H9 (cell line): ENCODE measurements around the gene SH3RF3. TPM values are rescaled to one million over a fixed set of nuclear protein-coding genes. Genes with fewer than 3 reads are reported as not detected.

ENCODE experiments used
- DNase-seq: peaks from one replicate; pipeline ENCODE4 v3.0.0-alpha.2; 2017
- H2AFZ ChIP-seq: one replicate; pipeline ENCODE4 v1.6.1; 2013; ENCODE audit warnings: mild to moderate bottlenecking, low read length, control low read depth, moderate library complexity
- H2AK5ac ChIP-seq: 2 replicates; pipeline ENCODE4 v1.6.1; 2013; ENCODE audit warnings: low read length, control low read depth, mixed read lengths; ENCODE audit not compliant: insufficient read length
- H2BK120ac ChIP-seq: one replicate; pipeline ENCODE4 v1.6.1; 2013; ENCODE audit warnings: low read depth, mild to moderate bottlenecking, low read length, control low read depth, inconsistent platforms; ENCODE audit not compliant: poor library complexity, severe bottlenecking
- H2BK12ac ChIP-seq: 2 replicates; pipeline ENCODE4 v1.6.1; 2013; ENCODE audit warnings: low read length, control low read depth, mixed read lengths, low read depth; ENCODE audit not compliant: insufficient read length
- H2BK15ac ChIP-seq: 2 replicates; pipeline ENCODE4 v1.6.1; 2013; ENCODE audit warnings: low read depth, low read length, control low read depth
- H2BK20ac ChIP-seq: one replicate; pipeline ENCODE4 v1.6.1; 2013; ENCODE audit warnings: low read depth, mild to moderate bottlenecking, low read length, control low read depth, inconsistent platforms; ENCODE audit not compliant: poor library complexity, severe bottlenecking
- H2BK5ac ChIP-seq: 2 replicates; pipeline ENCODE4 v1.6.1; 2013; ENCODE audit warnings: low read length, control low read depth, mixed read lengths; ENCODE audit not compliant: insufficient read length
- H3K14ac ChIP-seq: 2 replicates; pipeline ENCODE4 v1.6.1; 2013; ENCODE audit warnings: low read length, control low read depth; ENCODE audit not compliant: insufficient read depth
- H3K18ac ChIP-seq: 2 replicates; pipeline ENCODE4 v1.6.1; 2013; ENCODE audit warnings: low read depth, mild to moderate bottlenecking, mixed read lengths, low read length, control low read depth; ENCODE audit not compliant: insufficient read length
- H3K23ac ChIP-seq: 2 replicates; pipeline ENCODE4 v1.6.1; 2013; ENCODE audit warnings: low read length, control low read depth, mixed read lengths, low read depth; ENCODE audit not compliant: insufficient read length
- H3K23me2 ChIP-seq: 2 replicates; pipeline ENCODE4 v1.6.1; 2013; ENCODE audit warnings: low read depth, mild to moderate bottlenecking, mixed read lengths, low read length, control low read depth; ENCODE audit not compliant: insufficient read length, poor library complexity, severe bottlenecking
- H3K27ac ChIP-seq: 2 replicates; pipeline ENCODE4 v1.5.1; 2013; ENCODE audit warnings: low read length, control low read depth, mixed read lengths, low read depth; ENCODE audit not compliant: insufficient read length
- H3K27me3 ChIP-seq: 2 replicates; pipeline ENCODE4 v1.6.1; 2013; ENCODE audit warnings: low read length, control low read depth, inconsistent platforms; ENCODE audit not compliant: insufficient read depth
- H3K4ac ChIP-seq: 2 replicates; pipeline ENCODE4 v1.6.1; 2013; ENCODE audit warnings: low read depth, mild to moderate bottlenecking, control low read depth, inconsistent platforms, low read length, moderate library complexity
- H3K4me1 ChIP-seq: 2 replicates; pipeline ENCODE4 v1.6.1; 2013; ENCODE audit warnings: low read length, control low read depth, inconsistent platforms; ENCODE audit not compliant: insufficient read depth
- H3K4me2 ChIP-seq: 2 replicates; pipeline ENCODE4 v1.6.1; 2013; ENCODE audit warnings: low read length, control low read depth, mixed read lengths; ENCODE audit not compliant: insufficient read length, insufficient read depth
- H3K56ac ChIP-seq: 2 replicates; pipeline ENCODE4 v1.6.1; 2013; ENCODE audit warnings: low read depth, mild to moderate bottlenecking, mixed read lengths, low read length, control low read depth; ENCODE audit not compliant: insufficient read length
- H3K79me1 ChIP-seq: 2 replicates; pipeline ENCODE4 v1.6.1; 2013; ENCODE audit warnings: low read depth, mild to moderate bottlenecking, moderate library complexity, low read length, control low read depth, inconsistent platforms; ENCODE audit not compliant: insufficient read depth, poor library complexity, severe bottlenecking
- H3K79me2 ChIP-seq: 2 replicates; pipeline ENCODE4 v1.6.1; 2013; ENCODE audit warnings: low read length, control low read depth, inconsistent platforms; ENCODE audit not compliant: insufficient read depth
- H3K9ac ChIP-seq: 2 replicates; pipeline ENCODE4 v1.6.1; 2013; ENCODE audit warnings: low read length, control low read depth, mixed read lengths; ENCODE audit not compliant: insufficient read length; ENCODE audit errors: extremely low read depth
- H3K9me3 ChIP-seq: one replicate; pipeline ENCODE4 v1.6.1; 2013; ENCODE audit warnings: low read depth, low read length, inconsistent platforms; ENCODE audit not compliant: control insufficient read depth
- H3T11ph ChIP-seq: one replicate; pipeline ENCODE4 v1.6.1; 2013; ENCODE audit warnings: mild to moderate bottlenecking, low read length, control low read depth, inconsistent platforms
- H4K20me1 ChIP-seq: one replicate; pipeline ENCODE4 v1.6.1; 2013; ENCODE audit not compliant: control insufficient read depth, insufficient read length, insufficient read depth
- H4K5ac ChIP-seq: 2 replicates; pipeline ENCODE4 v1.6.1; 2013; ENCODE audit warnings: low read depth, mild to moderate bottlenecking, mixed read lengths, low read length, control low read depth; ENCODE audit not compliant: insufficient read length
- H4K8ac ChIP-seq: replicated peaks from 2 replicates; pipeline ENCODE4 v1.6.1; 2013; ENCODE audit warnings: low read length, control low read depth, mixed read lengths, low read depth; ENCODE audit not compliant: insufficient read length
- H4K91ac ChIP-seq: 2 replicates; pipeline ENCODE4 v1.6.1; 2013; ENCODE audit warnings: low read depth, mild to moderate bottlenecking, moderate library complexity, mixed read lengths, low read length, control low read depth; ENCODE audit not compliant: insufficient read length
- H3K27ac Mint-ChIP-seq, 3 experiments: 2 replicates in 2 of 3; 3 replicates in 1 of 3; pipeline ENCODE4 v1.8.0; 2020 to 2021; ENCODE audit warnings: mixed read lengths in 3 of 3, mild to moderate bottlenecking in 1 of 3, moderate library complexity in 1 of 3
- H3K27me3 Mint-ChIP-seq: 2 replicates; pipeline ENCODE4 v1.8.0; 2021; ENCODE audit warnings: low read depth, mild to moderate bottlenecking, moderate library complexity, mixed read lengths
- H3K36me3 Mint-ChIP-seq, 3 experiments: 2 replicates in 2 of 3; 3 replicates in 1 of 3; pipeline ENCODE4 v1.8.0; 2020 to 2021; ENCODE audit warnings: low read depth in 3 of 3, mixed read lengths in 3 of 3; ENCODE audit not compliant: insufficient read depth in 1 of 3
- H3K4me1 Mint-ChIP-seq, 2 experiments: 2 replicates each; pipeline ENCODE4 v1.8.0; 2020; ENCODE audit warnings: mixed read lengths in 2 of 2
- H3K4me3 Mint-ChIP-seq, 2 experiments: 2 replicates in 1 of 2; 3 replicates in 1 of 2; pipeline ENCODE4 v1.8.0; 2020 to 2021; ENCODE audit warnings: mild to moderate bottlenecking in 2 of 2, mixed read lengths in 2 of 2, moderate library complexity in 1 of 2
- H3K9me3 Mint-ChIP-seq, 2 experiments: 2 replicates in 1 of 2; 3 replicates in 1 of 2; pipeline ENCODE4 v1.8.0; 2020; ENCODE audit warnings: mild to moderate bottlenecking in 2 of 2, mixed read lengths in 2 of 2, moderate library complexity in 1 of 2
- WGBS: extraction: QIAGEN DNeasy Blood & Tissue Kit; methylation state at CpG from one replicate; pipeline ENCODE4 v1.1.7; 2013; ENCODE audit warnings: missing lambda C conversion rate, low lambda C conversion rate, mixed read lengths; ENCODE audit not compliant: insufficient read length; ENCODE audit errors: extremely low coverage; 5-methylcytosine and 5-hydroxymethylcytosine counted together
- total RNA-seq: library from RNA; stranded (reverse); gene quantifications from 2 replicates; pipeline ENCODE4 v1.2.1, GENCODE V29; 2021
- TF ChIP-seq, protein P1 (sequence below): fragments of 200-600 bp; sonication (generic); conservative IDR thresholded peaks from 3 replicates; pipeline ENCODE4 v1.8.0; 2021; ENCODE audit warnings: antibody characterized with exemption, mild to moderate bottlenecking

Gene SH3RF3
- total RNA-seq, 1 experiment from 2014 or later: 0.46 TPM

DNA sequence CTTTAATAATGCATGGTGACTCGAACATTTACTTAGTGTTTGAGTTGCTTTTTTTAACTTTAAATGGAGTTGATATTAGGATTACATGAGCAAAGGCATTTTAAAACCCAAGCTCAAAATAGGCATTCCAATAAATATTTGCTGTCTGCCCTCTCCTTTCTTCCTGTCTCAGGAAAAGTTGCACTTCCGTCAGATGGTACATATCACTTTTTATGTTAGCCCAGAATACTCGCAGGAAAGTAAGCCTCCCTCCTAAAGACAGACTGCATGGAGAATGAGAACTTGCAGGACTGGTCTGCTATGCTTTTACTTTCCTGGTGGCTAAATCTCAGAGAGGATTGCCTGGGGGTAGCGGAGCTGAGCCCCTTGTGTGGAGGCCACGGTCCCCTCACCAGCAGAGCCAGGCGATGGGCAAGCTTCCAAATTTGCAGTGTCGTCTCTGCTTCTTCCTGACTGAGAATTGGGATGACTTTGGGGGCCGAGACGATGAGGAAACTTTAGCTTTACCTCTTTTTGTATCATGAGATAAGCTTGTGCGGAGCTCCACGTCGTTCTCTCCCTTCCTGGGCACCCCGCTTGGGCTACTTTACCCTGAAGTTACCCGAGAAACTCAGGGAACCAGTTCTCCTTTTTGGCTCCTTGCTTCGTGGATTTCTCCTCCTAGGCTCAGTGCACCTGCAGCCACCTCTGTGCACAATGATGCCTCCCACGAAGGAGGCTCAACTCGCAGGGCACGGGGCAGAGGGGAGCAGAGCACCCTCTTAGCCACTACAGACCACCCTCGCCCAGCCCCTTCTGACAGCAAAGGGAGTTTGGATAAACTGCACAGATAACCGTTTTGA is 223.3 kb downstream of the SH3RF3 start:
- no peak for DNase-seq
- H3K9me3 Mint-ChIP-seq: no peaks in the 10 kb centered on the region; a peak in 1 of 5 replicates
- peaks cover 8% of the 10 kb centered on the region; the same call in 1 of the 2 replicates for H3K4me1 ChIP-seq
- H3K4ac ChIP-seq: no peak overlapping the region
- H3T11ph ChIP-seq: no peak overlapping the region
- H2BK120ac ChIP-seq: no peak overlapping the region
- H3K4me3 Mint-ChIP-seq: no peak overlapping the region
- no peak overlapping the region for H2BK20ac ChIP-seq
- H4K20me1 ChIP-seq: no peaks in the 10 kb centered on the region
- H3K4me1 Mint-ChIP-seq: peaks cover 11 to 17% of the 10 kb centered on the region in 2 experiments
- no peak overlapping the region for H4K8ac ChIP-seq
- no peak overlapping the region for H2BK12ac ChIP-seq
- H3K4me2 ChIP-seq: no peak overlapping the region
- no peak overlapping the region for H2AK5ac ChIP-seq
- no peak overlapping the region for H3K14ac ChIP-seq
- no peaks in the 10 kb centered on the region for H3K79me2 ChIP-seq
- no peak overlapping the region for H4K91ac ChIP-seq
- H3K27me3 Mint-ChIP-seq: no peaks in the 10 kb centered on the region; the same call in 1 of the 2 replicates
- no peak overlapping the region for H3K27ac ChIP-seq
- no peaks in the 10 kb centered on the region for H3K27me3 ChIP-seq
- no peak overlapping the region for H2AFZ ChIP-seq
- H2BK15ac ChIP-seq: no peak overlapping the region
- no peaks in the 10 kb centered on the region; a peak in 2 of 7 replicates for H3K36me3 Mint-ChIP-seq
- H3K18ac ChIP-seq: no peak overlapping the region
- no peak overlapping the region for H3K56ac ChIP-seq
- no peak overlapping the region for H3K9ac ChIP-seq
- H3K79me1 ChIP-seq: no peaks in the 10 kb centered on the region
- H3K27ac Mint-ChIP-seq: peak overlapping the region in 1 of 3 experiments; percentile 74; a peak in 2 of 7 replicates
- H2BK5ac ChIP-seq: no peak overlapping the region
- no peaks in the 10 kb centered on the region for H3K23me2 ChIP-seq
- H3K9me3 ChIP-seq: no peaks in the 10 kb centered on the region
- no peak overlapping the region for H3K23ac ChIP-seq
- WGBS: no CpG with 5 or more reads among the region's 20 CpGs
- H4K5ac ChIP-seq: no peak overlapping the region
- TF ChIP-seq, protein P1, sequence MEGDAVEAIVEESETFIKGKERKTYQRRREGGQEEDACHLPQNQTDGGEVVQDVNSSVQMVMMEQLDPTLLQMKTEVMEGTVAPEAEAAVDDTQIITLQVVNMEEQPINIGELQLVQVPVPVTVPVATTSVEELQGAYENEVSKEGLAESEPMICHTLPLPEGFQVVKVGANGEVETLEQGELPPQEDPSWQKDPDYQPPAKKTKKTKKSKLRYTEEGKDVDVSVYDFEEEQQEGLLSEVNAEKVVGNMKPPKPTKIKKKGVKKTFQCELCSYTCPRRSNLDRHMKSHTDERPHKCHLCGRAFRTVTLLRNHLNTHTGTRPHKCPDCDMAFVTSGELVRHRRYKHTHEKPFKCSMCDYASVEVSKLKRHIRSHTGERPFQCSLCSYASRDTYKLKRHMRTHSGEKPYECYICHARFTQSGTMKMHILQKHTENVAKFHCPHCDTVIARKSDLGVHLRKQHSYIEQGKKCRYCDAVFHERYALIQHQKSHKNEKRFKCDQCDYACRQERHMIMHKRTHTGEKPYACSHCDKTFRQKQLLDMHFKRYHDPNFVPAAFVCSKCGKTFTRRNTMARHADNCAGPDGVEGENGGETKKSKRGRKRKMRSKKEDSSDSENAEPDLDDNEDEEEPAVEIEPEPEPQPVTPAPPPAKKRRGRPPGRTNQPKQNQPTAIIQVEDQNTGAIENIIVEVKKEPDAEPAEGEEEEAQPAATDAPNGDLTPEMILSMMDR: no peak
